Measurements from ENCODE around the gene ARMC9. TPM values are rescaled to one million over a fixed set of nuclear protein-coding genes. Genes with fewer than 3 reads are reported as not detected.

The ARMC9 gene
- total and polyA plus RNA-seq, 2 donors (not counting 3 experiments of a cell fraction or from before 2014, with no cell fraction given): 16.4 to 24.2 TPM

DNA sequence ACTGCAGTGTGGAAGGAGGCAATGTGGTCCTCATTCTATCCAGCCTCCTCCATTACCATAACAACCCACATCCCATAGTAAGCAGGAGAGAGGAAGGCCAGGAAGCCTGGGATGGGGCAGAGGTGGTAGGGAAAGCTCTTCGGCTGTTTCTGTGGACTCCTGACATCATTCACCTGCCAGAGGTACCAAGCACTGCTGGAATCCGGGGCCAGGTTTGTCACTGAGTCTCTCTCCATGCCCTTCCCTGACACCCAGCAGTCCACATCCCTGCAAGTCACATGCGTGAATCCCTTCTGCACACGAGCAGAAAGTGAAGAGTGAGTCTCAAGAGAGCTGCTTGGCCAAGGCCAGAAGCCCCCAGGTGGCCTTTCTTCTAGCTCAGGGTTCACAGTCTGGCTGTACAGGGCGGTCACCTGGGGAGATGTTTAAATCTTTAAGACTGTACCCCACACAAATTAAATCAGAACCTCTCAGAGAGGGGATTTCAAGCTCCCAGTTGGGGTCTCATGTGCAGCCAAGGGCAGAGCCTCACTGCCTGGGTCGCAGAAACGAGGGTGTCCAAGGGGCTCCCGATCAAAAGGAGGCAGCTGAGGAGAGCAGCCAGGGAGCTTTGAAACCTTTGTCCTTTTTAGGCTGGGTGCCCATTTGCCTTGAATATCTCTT, 94.2 kb downstream of the ARMC9 start:
- Histone ChIP-seq H3K9me3 (replicated peaks; ENCODE audit: control insufficient read depth, insufficient read depth, low read length) (no peaks in the 10 kb centered on the region), H3K79me2 (ENCODE audit: control insufficient read depth, insufficient read depth, low read length) (no peaks in the 10 kb centered on the region), H3K27me3 (ENCODE audit: control insufficient read depth in 2 of 2, insufficient read depth in 2 of 2, low read length in 2 of 2) (no peaks in the 10 kb centered on the region), H3K4me1 (ENCODE audit: control insufficient read depth, extremely low read depth, insufficient read depth, low read length) (no peaks in the 10 kb centered on the region), H3K4me3 (replicated peaks in 1 of 3; ENCODE audit: insufficient read depth in 1 of 3, low read depth in 1 of 3, low read length in 3 of 3) (no peak overlapping the region), H2AFZ (ENCODE audit: low read depth, low read length) (no peak overlapping the region), H3K36me3 (ENCODE audit: control insufficient read depth in 2 of 2, extremely low read depth in 1 of 2, insufficient read depth in 2 of 2, low read length in 2 of 2) (peaks cover 0 to 7% of the 10 kb centered on the region in 2 experiments), H3K27ac (ENCODE audit: insufficient read depth, low read depth, low read length) (no peak overlapping the region), H3K9ac (replicated peaks; ENCODE audit: extremely low read depth, insufficient read depth, low read length) (no peak overlapping the region), H4K20me1 (replicated peaks; ENCODE audit: control insufficient read depth, extremely low read depth, insufficient read depth, low read length) (no peaks in the 10 kb centered on the region), H3K4me2 (ENCODE audit: insufficient read depth, low read length) (no peak overlapping the region), H3K9me1 (replicated peaks; ENCODE audit: control insufficient read depth, extremely low read depth, insufficient read depth, low read length) (no peaks in the 10 kb centered on the region)
- DNase-seq (ENCODE audit: low read depth, low spot score) (no peak), FAIRE-seq (no peak)
- BruUV-seq (replicated peaks): no TSS peak
- ChIA-PET POLR2A (no interaction called here), CTCF (interaction anchor here (0.6 to 0.9 kb wide), 2 partner anchors 121 to 189 kb away, joined by 3 read pairs; no protein-coding TSS in a partner anchor)
- dilution Hi-C loops (cut with MboI; ENCODE audit: extremely low pct_ligation_motif_present, low sequenced_read_pairs) (no loop called here), intact Hi-C loops (cut with micrococcal nuclease) (no loop called here)
- no peak for TF ChIP-seq MYC (IDR thresholded peaks at IDR 0.05; ENCODE audit: low read depth, low read length)
- no peak for TF ChIP-seq POLR2AphosphoS5 (IDR thresholded peaks at IDR 0.05; ENCODE audit: insufficient read depth, low read depth, low read length)
- TF ChIP-seq, protein P1, sequence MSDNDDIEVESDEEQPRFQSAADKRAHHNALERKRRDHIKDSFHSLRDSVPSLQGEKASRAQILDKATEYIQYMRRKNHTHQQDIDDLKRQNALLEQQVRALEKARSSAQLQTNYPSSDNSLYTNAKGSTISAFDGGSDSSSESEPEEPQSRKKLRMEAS (IDR thresholded peaks at IDR 0.05; ENCODE audit: insufficient read depth, insufficient read length): no peak
- no peak for TF ChIP-seq FOS (IDR thresholded peaks at IDR 0.05; ENCODE audit: borderline replicate concordance, insufficient read depth, low read length)
- no peak for TF ChIP-seq JUN (IDR thresholded peaks at IDR 0.05; ENCODE audit: borderline replicate concordance, insufficient read depth, insufficient read length, low read depth)
- TF ChIP-seq, protein P2, sequence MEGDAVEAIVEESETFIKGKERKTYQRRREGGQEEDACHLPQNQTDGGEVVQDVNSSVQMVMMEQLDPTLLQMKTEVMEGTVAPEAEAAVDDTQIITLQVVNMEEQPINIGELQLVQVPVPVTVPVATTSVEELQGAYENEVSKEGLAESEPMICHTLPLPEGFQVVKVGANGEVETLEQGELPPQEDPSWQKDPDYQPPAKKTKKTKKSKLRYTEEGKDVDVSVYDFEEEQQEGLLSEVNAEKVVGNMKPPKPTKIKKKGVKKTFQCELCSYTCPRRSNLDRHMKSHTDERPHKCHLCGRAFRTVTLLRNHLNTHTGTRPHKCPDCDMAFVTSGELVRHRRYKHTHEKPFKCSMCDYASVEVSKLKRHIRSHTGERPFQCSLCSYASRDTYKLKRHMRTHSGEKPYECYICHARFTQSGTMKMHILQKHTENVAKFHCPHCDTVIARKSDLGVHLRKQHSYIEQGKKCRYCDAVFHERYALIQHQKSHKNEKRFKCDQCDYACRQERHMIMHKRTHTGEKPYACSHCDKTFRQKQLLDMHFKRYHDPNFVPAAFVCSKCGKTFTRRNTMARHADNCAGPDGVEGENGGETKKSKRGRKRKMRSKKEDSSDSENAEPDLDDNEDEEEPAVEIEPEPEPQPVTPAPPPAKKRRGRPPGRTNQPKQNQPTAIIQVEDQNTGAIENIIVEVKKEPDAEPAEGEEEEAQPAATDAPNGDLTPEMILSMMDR (IDR thresholded peaks at IDR 0.05; ENCODE audit: extremely low read depth in 1 of 2, insufficient read depth in 1 of 2, low read depth in 1 of 2, low read length in 2 of 2): no peak
- no peak for TF ChIP-seq POLR2A (IDR thresholded peaks at IDR 0.05; ENCODE audit: low read depth, low read length)
- TF ChIP-seq GATA2 (IDR thresholded peaks at IDR 0.05; ENCODE audit: insufficient read depth, insufficient read length, low read depth, low read length): no peak
- no peak for TF ChIP-seq EZH2 (IDR thresholded peaks at IDR 0.05; ENCODE audit: borderline replicate concordance, low read depth, low read length, severe bottlenecking)

All from endothelial cell of umbilical vein (primary cell).